Right kidney (tissue), 9 donors: ENCODE data around the gene EXOC8.
A peak's percentile ranks its signal among the peaks of the same experiment; 100 is the strongest.

ENCODE experiments used
- DNase-seq: peaks from one replicate; pipeline ENCODE4 v3.0.0-alpha.2; 2016
- long read RNA-seq, 8 donors: transcript quantifications; one replicate each; lab custom pipeline, GENCODE V29; 2026

The EXOC8 gene
- long read RNA-seq, donor 1, full-length matches to known transcripts = 12 of 12 reads
- long read RNA-seq, donor 1, partial matches to known transcripts = 0 of 12 reads
- long read RNA-seq, donor 1, other reads (novel, unspliced or antisense) = 0 of 12 reads
- long read RNA-seq, donor 2, full-length matches to known transcripts = 8 of 8 reads
- long read RNA-seq, donor 2, partial matches to known transcripts = 0 of 8 reads
- long read RNA-seq, donor 2, other reads (novel, unspliced or antisense) = 0 of 8 reads
- long read RNA-seq, donor 3, full-length matches to known transcripts = 11 of 11 reads
- long read RNA-seq, donor 3, partial matches to known transcripts = 0 of 11 reads
- long read RNA-seq, donor 3, other reads (novel, unspliced or antisense) = 0 of 11 reads
- long read RNA-seq, donor 4, full-length matches to known transcripts = 12 of 12 reads
- long read RNA-seq, donor 4, partial matches to known transcripts = 0 of 12 reads
- long read RNA-seq, donor 4, other reads (novel, unspliced or antisense) = 0 of 12 reads
- long read RNA-seq, donor 5, full-length matches to known transcripts = 19 of 19 reads
- long read RNA-seq, donor 5, partial matches to known transcripts = 0 of 19 reads
- long read RNA-seq, donor 5, other reads (novel, unspliced or antisense) = 0 of 19 reads
- long read RNA-seq, donor 6, full-length matches to known transcripts = 7 of 7 reads
- long read RNA-seq, donor 6, partial matches to known transcripts = 0 of 7 reads
- long read RNA-seq, donor 6, other reads (novel, unspliced or antisense) = 0 of 7 reads
- long read RNA-seq, donor 7, full-length matches to known transcripts = 18 of 18 reads
- long read RNA-seq, donor 7, partial matches to known transcripts = 0 of 18 reads
- long read RNA-seq, donor 7, other reads (novel, unspliced or antisense) = 0 of 18 reads
- long read RNA-seq, donor 8, full-length matches to known transcripts = 2 of 2 reads
- long read RNA-seq, donor 8, partial matches to known transcripts = 0 of 2 reads
- long read RNA-seq, donor 8, other reads (novel, unspliced or antisense) = 0 of 2 reads

- peak; percentile 99 for DNase-seq
Observed at GRCh38 chr1:231337472-231338269, at the start of gene EXOC8. Gene EXOC8 (minus strand): TSS chr1:231337852. CDS start chr1:231337745, 107 bp downstream.

GRCh38 chr1:231386466-231386865 lies 48.8 kb upstream of the EXOC8 start:
- no peak for DNase-seq

- DNase-seq = no peak
Observed at GRCh38 chr1:231385416-231385748, 47.7 kb upstream of the EXOC8 start.

- DNase-seq = no peak
Observed at GRCh38 chr1:231384696-231385415, 47.2 kb upstream of the EXOC8 start.

GRCh38 chr1:231383159-231383860 lies 45.7 kb upstream of the EXOC8 start:
- DNase-seq = peak; percentile 17

GRCh38 chr1:231382426-231382825 lies 44.8 kb upstream of the EXOC8 start:
- DNase-seq = no peak

GRCh38 chr1:231381729-231382128 lies 44.1 kb upstream of the EXOC8 start:
- DNase-seq = no peak

GRCh38 chr1:231376875-231377549 lies 39.4 kb upstream of the EXOC8 start:
- no peak for DNase-seq

GRCh38 chr1:231376101-231376500 lies 38.4 kb upstream of the EXOC8 start:
- DNase-seq = no peak

- DNase-seq = no peak
Observed at GRCh38 chr1:231374394-231374793, 36.7 kb upstream of the EXOC8 start.

- no peak for DNase-seq
Observed at GRCh38 chr1:231372501-231372900, 34.8 kb upstream of the EXOC8 start.

- DNase-seq = no peak
Observed at GRCh38 chr1:231369282-231369681, 31.6 kb upstream of the EXOC8 start.

GRCh38 chr1:231364192-231364591 lies 26.5 kb upstream of the EXOC8 start:
- no peak for DNase-seq

- no peak for DNase-seq
Observed at GRCh38 chr1:231363624-231364023, 26.0 kb upstream of the EXOC8 start.

- no peak for DNase-seq
Observed at GRCh38 chr1:231362325-231362724, 24.7 kb upstream of the EXOC8 start.

- no peak for DNase-seq
Observed at GRCh38 chr1:231359113-231359512, 21.5 kb upstream of the EXOC8 start.

- DNase-seq = peak; percentile 50
Observed at GRCh38 chr1:231357831-231358354, 20.2 kb upstream of the EXOC8 start.

- DNase-seq = no peak
Observed at GRCh38 chr1:231357187-231357772, 19.6 kb upstream of the EXOC8 start.

- DNase-seq = no peak
Observed at GRCh38 chr1:231355171-231355570, 17.5 kb upstream of the EXOC8 start.
